ENCODE data around the gene TPT1.
A peak's percentile ranks its signal among the peaks of the same experiment; 100 is the strongest.

The TPT1 gene

GRCh38 chr13:45331123-45331619 is 9.8 kb downstream of the TPT1 start:
- DNase-seq (ENCODE audit: extremely low read depth, low read depth) = no peak
- TF ChIP-seq CTCF (IDR thresholded peaks at IDR 0.05; ENCODE audit: low read depth, low read length) = no peak

- DNase-seq (ENCODE audit: extremely low read depth, low read depth) = no peak
- TF ChIP-seq CTCF (IDR thresholded peaks at IDR 0.05; ENCODE audit: low read depth, low read length) = no peak
These were observed 12.3 kb downstream of the TPT1 start for GRCh38 chr13:45328661-45329111.

- no peak for TF ChIP-seq CTCF (IDR thresholded peaks at IDR 0.05; ENCODE audit: low read depth, low read length)
- no peak for DNase-seq (ENCODE audit: extremely low read depth, low read depth)
These were observed 13.6 kb downstream of the TPT1 start for GRCh38 chr13:45327253-45327955.

GRCh38 chr13:45325806-45326205 is 15.2 kb downstream of the TPT1 start:
- no peak for DNase-seq (ENCODE audit: extremely low read depth, low read depth)
- 0 out of 2 replicates have a peak, but pooled peaks have one; percentile 3 for TF ChIP-seq CTCF (IDR thresholded peaks at IDR 0.05; ENCODE audit: low read depth, low read length)

- TF ChIP-seq CTCF (IDR thresholded peaks at IDR 0.05; ENCODE audit: low read depth, low read length) = no peak
- DNase-seq (ENCODE audit: extremely low read depth, low read depth) = no peak
These were observed 19.9 kb downstream of the TPT1 start for GRCh38 chr13:45320876-45321629.

- no peak for DNase-seq (ENCODE audit: extremely low read depth, low read depth)
- TF ChIP-seq CTCF (IDR thresholded peaks at IDR 0.05; ENCODE audit: low read depth, low read length) = no peak
These were observed 24.0 kb downstream of the TPT1 start for GRCh38 chr13:45316996-45317395.

- no peak for DNase-seq (ENCODE audit: extremely low read depth, low read depth)
- no peak for TF ChIP-seq CTCF (IDR thresholded peaks at IDR 0.05; ENCODE audit: low read depth, low read length)
These were observed 24.6 kb downstream of the TPT1 start for GRCh38 chr13:45316338-45316737.

Measured in AG09319 (cell line).